GM12878 (cell line): ENCODE measurements around the gene TRAPPC11. TPM values are rescaled to one million over a fixed set of nuclear protein-coding genes. Genes with fewer than 3 reads are reported as not detected.

Experiments used
- ATAC-seq: fragments of 200-7000 bp; cut with Tn5 transposase; 3 replicates; pipeline ENCODE4 v1.9.1; 2020; ENCODE audit warnings: mild to moderate bottlenecking, moderate library complexity
- BruUV-seq: library from RNA; stranded (reverse); fragments of 400-500 nt; replicated peaks from 2 replicates; lab custom pipeline; 2021; lab: Mats Ljungman, UMichigan
- CTCF ChIA-PET: fragments of 300-600 bp; sonication (Branson Sonifier 250); formaldehyde crosslinking; extraction: SDS; loops from one replicate; lab custom pipeline; 2021; ENCODE audit warnings: inconsistent platforms; lab: Yijun Ruan, JAX
- POLR2A ChIA-PET: fragments of 350-600 bp; formaldehyde crosslinking; extraction: SDS; loops from one replicate; lab custom pipeline; 2021; ENCODE audit warnings: inconsistent platforms; lab: Charles Lee
- RAD21 ChIA-PET: fragments of 300-600 bp; sonication (Branson Sonifier 250); formaldehyde crosslinking; loops from one replicate; lab custom pipeline; 2023; ENCODE audit warnings: antibody characterized with exemption; ENCODE audit not compliant: unreplicated experiment; lab: Charles Lee
- SMC1A ChIA-PET: fragments of 300-600 bp; sonication (Branson Sonifier 250); formaldehyde crosslinking; loops from one replicate; lab custom pipeline; 2023; ENCODE audit not compliant: unreplicated experiment, uncharacterized antibody; lab: Charles Lee
- DNase-seq: peaks from one replicate; pipeline ENCODE4 v3.0.0-alpha.2; 2011; ENCODE audit warnings: low read depth, low spot score
- FAIRE-seq: peaks from 3 replicates; lab custom pipeline; 2011; peaks lifted over from hg19 to GRCh38; lab: Jason Lieb, UNC
- H2AFZ ChIP-seq: 2 replicates; pipeline ENCODE4 v1.6.0; 2011; ENCODE audit warnings: low read depth, low read length, control low read depth; ENCODE audit not compliant: control insufficient read depth
- H3K27ac ChIP-seq: 2 replicates; pipeline ENCODE4 v1.5.1; 2011; ENCODE audit warnings: control low read depth; ENCODE audit not compliant: control insufficient read depth, insufficient read depth
- H3K27me3 ChIP-seq, 2 experiments: replicated peaks in 1 of 2; 2 replicates each; pipeline versions ENCODE4 v1.6.0 to v1.6.1; 2011; ENCODE audit warnings: low read length in 1 of 2; ENCODE audit not compliant: control insufficient read depth in 2 of 2, insufficient read depth in 2 of 2
- H3K36me3 ChIP-seq, 2 experiments: 2 replicates each; pipeline ENCODE4 v1.5.1; 2011; ENCODE audit warnings: low read length in 1 of 2; ENCODE audit not compliant: control insufficient read depth in 2 of 2, insufficient read depth in 2 of 2
- H3K4me1 ChIP-seq: 2 replicates; pipeline ENCODE4 v1.6.1; 2011; ENCODE audit warnings: mild to moderate bottlenecking, low read length, moderate library complexity, mixed read lengths; ENCODE audit not compliant: control insufficient read depth, insufficient read depth
- H3K4me2 ChIP-seq: 2 replicates; pipeline ENCODE4 v1.6.0; 2011; ENCODE audit warnings: control low read depth; ENCODE audit not compliant: control insufficient read depth, insufficient read depth
- H3K4me3 ChIP-seq: fragments of 200-600 bp; sonication (generic); 2 replicates; pipeline ENCODE4 v1.5.1; 2016
- H3K79me2 ChIP-seq: 2 replicates; pipeline ENCODE4 v1.6.0; 2011; ENCODE audit warnings: low read length; ENCODE audit not compliant: control insufficient read depth, insufficient read depth
- H3K9ac ChIP-seq: 2 replicates; pipeline ENCODE4 v1.8.0; 2011; ENCODE audit warnings: low read length, control low read depth, mixed read lengths; ENCODE audit not compliant: control insufficient read depth, insufficient read depth
- H3K9me3 ChIP-seq: replicated peaks from 3 replicates; pipeline ENCODE4 v1.5.1; 2011; ENCODE audit warnings: mild to moderate bottlenecking, low read length; ENCODE audit not compliant: control insufficient read depth, insufficient read depth
- H4K20me1 ChIP-seq: 2 replicates; pipeline ENCODE4 v1.6.0; 2011; ENCODE audit not compliant: control insufficient read depth, insufficient read depth
- ASH2L ChIP-seq: fragments of 300-600, 200-600 bp; sonication (generic); IDR thresholded peaks from 2 replicates; pipeline ENCODE4 v1.6.1; 2017; ENCODE audit warnings: low read depth, mild to moderate bottlenecking, borderline replicate concordance
- NFIC ChIP-seq: IDR thresholded peaks from 2 replicates; pipeline ENCODE4 v1.6.1; 2012; ENCODE audit warnings: low read depth, mild to moderate bottlenecking, inconsistent platforms, low read length, moderate library complexity
- NR2C2 ChIP-seq: IDR thresholded peaks from 2 replicates; pipeline ENCODE4 v1.6.1; 2011; ENCODE audit warnings: borderline replicate concordance, low read depth; ENCODE audit not compliant: control insufficient read depth, insufficient read length
- NRF1 ChIP-seq: conservative IDR thresholded peaks from 2 replicates; pipeline ENCODE4 v1.6.1; 2011; ENCODE audit warnings: mild to moderate bottlenecking, low read depth, low read length, improper control_type of control experiment
- RAD51 ChIP-seq: fragments of 450-650 bp; IDR thresholded peaks from 2 replicates; pipeline ENCODE4 v1.6.1; 2016; ENCODE audit warnings: moderate library complexity, mild to moderate bottlenecking, inconsistent platforms
- WRNIP1 ChIP-seq: IDR thresholded peaks from 2 replicates; pipeline ENCODE4 v1.6.1; 2011; ENCODE audit warnings: low read depth, low read length, improper control_type of control experiment, borderline replicate concordance
- WGBS: methylation state at CpG from one replicate; pipeline ENCODE4 v1.1.6; 2016; ENCODE audit warnings: low lambda C conversion rate; ENCODE audit not compliant: insufficient replicate concordance, insufficient coverage; ENCODE audit errors: missing lambda C conversion rate; 5-methylcytosine and 5-hydroxymethylcytosine counted together
- in situ Hi-C: fragments of 300-500 bp; cut with MboI; formaldehyde crosslinking; loops from 9 replicates; pipeline ENCODE4 v1.14.3; 2018; ENCODE audit warnings: mixed read lengths
- intact Hi-C: fragments of 100-400 bp; cut with micrococcal nuclease; formaldehyde crosslinking; loops from one replicate; pipeline ENCODE4 v1.14.2; 2022; ENCODE audit not compliant: unreplicated experiment
- polyA plus RNA-seq, 11 experiments: library from polyadenylated mRNA; depleted of rRNA in 4 of 11; unstranded in 6 of 11; stranded (reverse) in 5 of 11; fragments of >200 nt; fragmentation: Nextera tagmentation in 4 of 11; fragmentation: Illumina TruSeq in 1 of 11; extraction: Ambion mirVana in 4 of 11; extraction: Trizol in 1 of 11; gene quantifications; 1 replicate in 1 of 11; 2 replicates in 10 of 11; pipeline versions ENCODE4 v1.2.1 to v1.2.3, GENCODE V29; 2011 to 2016; ENCODE audit warnings: inconsistent platforms in 2 of 11, missing spikeins in 2 of 11, low read depth in 1 of 11
- total RNA-seq, 4 experiments: library from RNA; depleted of rRNA in 3 of 4; stranded (reverse); fragments of >200 nt in 3 of 4; fragmentation: Illumina TruSeq in 1 of 4; extraction: Trizol in 1 of 4; gene quantifications; 2 replicates each; pipeline versions ENCODE4 v1.2.1 to v1.2.3, GENCODE V29; 2013 to 2021
- TF ChIP-seq, protein P1 (sequence below): fragments of 450-650 bp; IDR thresholded peaks from 2 replicates; pipeline ENCODE4 v1.6.1; 2017; ENCODE audit warnings: mild to moderate bottlenecking, low read depth, inconsistent platforms; ENCODE audit not compliant: poor library complexity, severe bottlenecking
- TF ChIP-seq, protein P2 (sequence below): IDR thresholded peaks from 2 replicates; pipeline ENCODE4 v1.6.1; 2011; ENCODE audit warnings: low read depth, mild to moderate bottlenecking, low read length, moderate library complexity, borderline replicate concordance; ENCODE audit errors: extremely low read depth

Gene TRAPPC11
- total and polyA plus RNA-seq, 10 of the 15 experiments (the other 5 are each of a cell fraction or from before 2014, with no cell fraction given) = 7.3 to 40.5 (median 22.3) TPM

DNA sequence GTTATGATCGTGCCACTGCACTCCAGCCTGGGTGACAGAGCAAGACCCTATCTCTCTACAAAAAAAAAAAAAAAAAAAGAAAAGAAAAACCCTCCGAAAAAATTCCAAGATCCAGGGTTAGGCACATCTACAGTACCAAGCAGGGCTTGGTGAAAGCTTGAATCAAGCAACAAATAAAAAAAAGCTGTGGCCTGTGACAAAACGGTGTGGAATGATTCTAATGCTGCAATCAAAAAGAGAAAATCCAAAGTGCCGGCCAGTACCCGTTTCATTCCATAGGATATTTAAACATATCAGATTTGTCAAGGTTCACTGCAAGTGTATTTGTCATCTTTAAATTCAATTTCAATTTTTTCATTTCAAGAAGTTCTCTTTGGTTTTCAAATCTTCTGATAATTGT is 20.7 kb upstream of the TRAPPC11 start:
- DNase-seq (no peak), FAIRE-seq (no peak), ATAC-seq (no peak)
- Histone ChIP-seq H2AFZ (no peak overlapping the region), H3K36me3 (peaks cover 0 to 3% of the 10 kb centered on the region in 2 experiments; a peak in 2 of 4 replicates), H3K9ac (no peak overlapping the region), H3K27ac (no peak overlapping the region), H3K4me2 (no peak overlapping the region), H3K79me2 (no peaks in the 10 kb centered on the region), H3K4me3 (no peak overlapping the region), H3K4me1 (no peaks in the 10 kb centered on the region), H4K20me1 (no peaks in the 10 kb centered on the region), H3K27me3 (no peaks in the 10 kb centered on the region), H3K9me3 (no peaks in the 10 kb centered on the region)
- intact Hi-C loops (no loop called here), in situ Hi-C loops (no loop called here)
- ChIA-PET SMC1A (no interaction called here), CTCF (interaction anchor here (0.8 kb wide), 1 partner anchor 323 kb away, joined by 3 read pairs; no protein-coding TSS in a partner anchor), POLR2A (no interaction called here), RAD21 (no interaction called here)
- 95% methylated on average over 4 of the region's 5 CpGs for WGBS
- BruUV-seq = no TSS peak
- TF ChIP-seq RAD51 (no peak), NR2C2 (no peak), ASH2L (no peak), NRF1 (no peak), NFIC (no peak), WRNIP1 (no peak)
- TF ChIP-seq, protein P1, sequence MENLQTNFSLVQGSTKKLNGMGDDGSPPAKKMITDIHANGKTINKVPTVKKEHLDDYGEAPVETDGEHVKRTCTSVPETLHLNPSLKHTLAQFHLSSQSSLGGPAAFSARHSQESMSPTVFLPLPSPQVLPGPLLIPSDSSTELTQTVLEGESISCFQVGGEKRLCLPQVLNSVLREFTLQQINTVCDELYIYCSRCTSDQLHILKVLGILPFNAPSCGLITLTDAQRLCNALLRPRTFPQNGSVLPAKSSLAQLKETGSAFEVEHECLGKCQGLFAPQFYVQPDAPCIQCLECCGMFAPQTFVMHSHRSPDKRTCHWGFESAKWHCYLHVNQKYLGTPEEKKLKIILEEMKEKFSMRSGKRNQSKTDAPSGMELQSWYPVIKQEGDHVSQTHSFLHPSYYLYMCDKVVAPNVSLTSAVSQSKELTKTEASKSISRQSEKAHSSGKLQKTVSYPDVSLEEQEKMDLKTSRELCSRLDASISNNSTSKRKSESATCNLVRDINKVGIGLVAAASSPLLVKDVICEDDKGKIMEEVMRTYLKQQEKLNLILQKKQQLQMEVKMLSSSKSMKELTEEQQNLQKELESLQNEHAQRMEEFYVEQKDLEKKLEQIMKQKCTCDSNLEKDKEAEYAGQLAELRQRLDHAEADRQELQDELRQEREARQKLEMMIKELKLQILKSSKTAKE = no peak
- TF ChIP-seq, protein P2, sequence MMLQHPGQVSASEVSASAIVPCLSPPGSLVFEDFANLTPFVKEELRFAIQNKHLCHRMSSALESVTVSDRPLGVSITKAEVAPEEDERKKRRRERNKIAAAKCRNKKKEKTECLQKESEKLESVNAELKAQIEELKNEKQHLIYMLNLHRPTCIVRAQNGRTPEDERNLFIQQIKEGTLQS = no peak
